Panc1 (cell line): ENCODE results near the gene CYP2R1. TPM values are rescaled to one million over a fixed set of nuclear protein-coding genes. Genes with fewer than 3 reads are reported as not detected.

Experiments
- ATAC-seq: fragments of 200-7000 bp; cut with Tn5 transposase; 2 replicates; pipeline ENCODE4 v1.9.1; 2020; ENCODE audit warnings: mild to moderate bottlenecking, moderate library complexity
- BruUV-seq: library from RNA; stranded (reverse); fragments of 400-500 nt; replicated peaks from 2 replicates; lab custom pipeline; 2021; lab: Mats Ljungman, UMichigan
- CTCF ChIA-PET: fragments of 300-600 bp; sonication (Branson Sonifier 250); formaldehyde crosslinking; loops from one replicate; lab custom pipeline; 2022; ENCODE audit warnings: antibody characterized with exemption; lab: Charles Lee
- POLR2A ChIA-PET: fragments of 300-600 bp; sonication (Branson Sonifier 250); formaldehyde crosslinking; loops from one replicate; lab custom pipeline; 2022; ENCODE audit warnings: antibody characterized with exemption; lab: Charles Lee
- DNase-seq: peaks from one replicate; pipeline ENCODE4 v3.0.0-alpha.2; 2010; ENCODE audit warnings: low read depth, low spot score
- H3K27ac ChIP-seq: 2 replicates; pipeline ENCODE4 v1.5.1; 2011; ENCODE audit warnings: mild to moderate bottlenecking, low read length, inconsistent platforms
- H3K27me3 ChIP-seq: fragments of 200-500 bp; sonication (Bioruptor generic); 2 replicates; pipeline ENCODE4 v1.6.0; 2014; ENCODE audit warnings: low read length, inconsistent platforms; ENCODE audit not compliant: control insufficient read depth, insufficient read depth
- H3K36me3 ChIP-seq: fragments of 200-500 bp; sonication (Bioruptor generic); 2 replicates; pipeline ENCODE4 v1.5.1; 2014; ENCODE audit warnings: inconsistent platforms, mild to moderate bottlenecking, low read length, moderate library complexity; ENCODE audit not compliant: control insufficient read depth, insufficient read depth
- H3K4me1 ChIP-seq: 2 replicates; pipeline ENCODE4 v1.5.1; 2011; ENCODE audit warnings: inconsistent platforms, mild to moderate bottlenecking, low read length, moderate library complexity; ENCODE audit not compliant: control insufficient read depth, insufficient read depth
- H3K4me3 ChIP-seq, 2 experiments: 2 replicates each; pipeline ENCODE4 v1.5.1; 2011 to 2012; ENCODE audit warnings: low read depth in 2 of 2, low read length in 2 of 2, mild to moderate bottlenecking in 2 of 2, inconsistent platforms in 1 of 2, moderate library complexity in 1 of 2
- H3K9me3 ChIP-seq: fragments of 200-500 bp; sonication (Bioruptor generic); 2 replicates; pipeline ENCODE4 v1.5.1; 2014; ENCODE audit warnings: low read depth, mild to moderate bottlenecking, inconsistent platforms, low read length, moderate library complexity; ENCODE audit not compliant: control insufficient read depth, insufficient read depth
- CTCF ChIP-seq: fragments of 450-650 bp; IDR thresholded peaks from 2 replicates; pipeline ENCODE4 v1.5.1; 2017; ENCODE audit warnings: mild to moderate bottlenecking
- POLR2AphosphoS5 ChIP-seq: IDR thresholded peaks from 2 replicates; pipeline ENCODE4 v1.6.1; 2012; ENCODE audit warnings: mild to moderate bottlenecking, low read depth, low read length, moderate library complexity
- REST ChIP-seq, 2 experiments: IDR thresholded peaks; 2 replicates each; pipeline ENCODE4 v1.6.1; 2011 to 2012; ENCODE audit warnings: low read depth in 2 of 2, control low read depth in 1 of 2, low read length in 1 of 2, mild to moderate bottlenecking in 1 of 2, moderate library complexity in 1 of 2; ENCODE audit not compliant: insufficient read depth in 1 of 2
- SIN3A ChIP-seq: IDR thresholded peaks from 2 replicates; pipeline ENCODE4 v1.6.1; 2012; ENCODE audit warnings: low read depth, mild to moderate bottlenecking, low read length, moderate library complexity, borderline replicate concordance; ENCODE audit not compliant: insufficient read depth
- TCF7L2 ChIP-seq: IDR thresholded peaks from 2 replicates; pipeline ENCODE4 v1.6.1; 2011; ENCODE audit warnings: mild to moderate bottlenecking, low read depth, low read length, inconsistent platforms
- in situ Hi-C: cut with HindIII; loops from 2 replicates; pipeline ENCODE4 v1.10.0; 2016; ENCODE audit warnings: low sequenced_read_pairs, low pct_unique_long_range_greater_than_20kb
- intact Hi-C: fragments of 100-400 bp; cut with micrococcal nuclease; formaldehyde crosslinking; loops from one replicate; pipeline ENCODE4 v1.10.0; 2022; ENCODE audit not compliant: unreplicated experiment
- total RNA-seq: library from RNA; stranded (reverse); gene quantifications from one replicate; pipeline ENCODE4 v1.2.1, GENCODE V29; 2021; ENCODE audit not compliant: unreplicated experiment

The CYP2R1 gene
- total RNA-seq, 1 experiment from 2014 or later, result 11.2 TPM

- no peak for DNase-seq
- intact Hi-C loops (no loop called here), in situ Hi-C loops (no loop called here)
- BruUV-seq, result no TSS peak
- Histone ChIP-seq H3K4me1 (no peaks in the 10 kb centered on the region), H3K27me3 (no peaks in the 10 kb centered on the region), H3K4me3 (no peak overlapping the region), H3K9me3 (no peaks in the 10 kb centered on the region), H3K27ac (no peak overlapping the region), H3K36me3 (no peaks in the 10 kb centered on the region)
- TF ChIP-seq REST (IDR thresholded peaks at IDR 0.05; ENCODE audit: insufficient read depth in 1 of 2, low read depth in 2 of 2, low read length in 1 of 2), result no peak
- TF ChIP-seq SIN3A, result no peak
- no peak for TF ChIP-seq POLR2AphosphoS5
- no peak for TF ChIP-seq TCF7L2
- no peak for TF ChIP-seq CTCF
- CTCF ChIA-PET, result no interaction called here
- no peak for ATAC-seq
- POLR2A ChIA-PET, result no interaction called here
These were observed 34.4 kb downstream of the CYP2R1 start for GRCh38 chr11:14857621-14858020.

GRCh38 chr11:14855890-14856289, 36.1 kb downstream of the CYP2R1 start:
- ChIA-PET CTCF (no interaction called here), POLR2A (no interaction called here)
- in situ Hi-C loops, result no loop called here

More at GRCh38 chr11:14855890-14856289, 36.1 kb downstream of the CYP2R1 start:
- intact Hi-C loops, result no loop called here
- Histone ChIP-seq H3K36me3 (no peaks in the 10 kb centered on the region), H3K27me3 (no peaks in the 10 kb centered on the region), H3K4me1 (no peaks in the 10 kb centered on the region), H3K9me3 (no peaks in the 10 kb centered on the region), H3K4me3 (no peak overlapping the region), H3K27ac (no peak overlapping the region)
- DNase-seq, result no peak
- no peak for ATAC-seq
- no TSS peak for BruUV-seq
- TF ChIP-seq POLR2AphosphoS5 (no peak), CTCF (no peak), REST (IDR thresholded peaks at IDR 0.05; ENCODE audit: insufficient read depth in 1 of 2, low read depth in 2 of 2, low read length in 1 of 2) (no peak), TCF7L2 (no peak), SIN3A (no peak)
